ENCODE data around the gene TARS3.
"Not testable (repeated sequence)": the region's sequence is repeated elsewhere in the genome, so short reads cannot be mapped to it uniquely, and the experiment has no call there.

The TARS3 gene

GRCh38 chr15:101637919-101638318 is 86.4 kb downstream of the TARS3 start:
- no peak for DNase-seq (ENCODE audit: extremely low read depth, low read depth)
- TF ChIP-seq CTCF (IDR thresholded peaks at IDR 0.05; ENCODE audit: low read depth, low read length, missing control alignments): no peak
- no peak overlapping the region for H3K4me3 ChIP-seq (replicated peaks; ENCODE audit: low read depth, low read length)

GRCh38 chr15:101637516-101637915 is 86.8 kb downstream of the TARS3 start:
- no peak for TF ChIP-seq CTCF (IDR thresholded peaks at IDR 0.05; ENCODE audit: low read depth, low read length, missing control alignments)
- DNase-seq (ENCODE audit: extremely low read depth, low read depth): no peak
- H3K4me3 ChIP-seq (replicated peaks; ENCODE audit: low read depth, low read length): no peak overlapping the region

- no peak overlapping the region for H3K4me3 ChIP-seq (replicated peaks; ENCODE audit: low read depth, low read length)
- DNase-seq (ENCODE audit: extremely low read depth, low read depth): no peak
- TF ChIP-seq CTCF (IDR thresholded peaks at IDR 0.05; ENCODE audit: low read depth, low read length, missing control alignments): no peak
These were observed 87.2 kb downstream of the TARS3 start for GRCh38 chr15:101637038-101637437.

DNA sequence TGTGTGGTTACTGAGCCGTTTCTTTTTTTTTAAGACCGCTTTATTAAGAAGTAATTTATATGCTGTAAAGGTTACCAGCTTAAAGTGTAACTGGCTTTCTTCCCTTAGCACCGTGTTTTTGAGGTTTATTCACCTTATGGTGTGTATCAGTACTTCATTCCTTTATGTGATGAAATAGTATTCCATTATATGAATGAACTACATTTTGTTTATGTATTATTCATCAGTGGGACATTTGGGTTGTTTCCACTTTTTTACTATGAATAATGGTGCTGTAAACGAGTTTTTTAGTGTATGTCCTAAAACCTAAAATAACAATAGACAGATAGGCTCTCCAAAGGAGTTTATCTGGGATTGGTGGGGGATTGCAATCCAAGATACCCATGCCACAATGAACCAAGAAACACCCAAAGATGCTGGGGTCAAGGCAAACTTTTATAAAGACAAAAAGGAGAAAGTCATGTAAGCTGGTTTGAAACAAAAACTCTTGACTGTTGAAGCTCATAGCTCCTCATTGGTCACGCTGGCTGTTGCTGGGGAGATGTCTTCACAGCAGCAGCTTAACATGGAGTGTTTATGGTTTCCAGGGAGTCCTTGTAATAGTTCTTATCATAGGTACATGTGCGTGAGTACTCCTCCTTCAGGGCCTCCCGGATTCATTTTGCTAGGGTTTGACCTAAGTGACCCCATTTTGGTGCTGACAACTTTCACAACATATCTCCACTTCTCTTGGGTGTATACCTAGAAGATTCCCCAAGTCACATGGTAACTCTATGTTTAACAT is 88.1 kb downstream of the TARS3 start:
- H3K4me3 ChIP-seq (replicated peaks; ENCODE audit: low read depth, low read length): no peak overlapping the region
- no peak for TF ChIP-seq CTCF (IDR thresholded peaks at IDR 0.05; ENCODE audit: low read depth, low read length, missing control alignments)
- no peak for DNase-seq (ENCODE audit: extremely low read depth, low read depth)

GRCh38 chr15:101633356-101633755 is 90.9 kb downstream of the TARS3 start:
- no peak for DNase-seq (ENCODE audit: extremely low read depth, low read depth)
- H3K4me3 ChIP-seq (replicated peaks; ENCODE audit: low read depth, low read length): no peak overlapping the region
- TF ChIP-seq CTCF (IDR thresholded peaks at IDR 0.05; ENCODE audit: low read depth, low read length, missing control alignments): no peak

- H3K4me3 ChIP-seq (replicated peaks; ENCODE audit: low read depth, low read length); DNase-seq (ENCODE audit: extremely low read depth, low read depth): not testable (repeated sequence)
These were observed 97.5 kb downstream of the TARS3 start for GRCh38 chr15:101626729-101627128.

DNA sequence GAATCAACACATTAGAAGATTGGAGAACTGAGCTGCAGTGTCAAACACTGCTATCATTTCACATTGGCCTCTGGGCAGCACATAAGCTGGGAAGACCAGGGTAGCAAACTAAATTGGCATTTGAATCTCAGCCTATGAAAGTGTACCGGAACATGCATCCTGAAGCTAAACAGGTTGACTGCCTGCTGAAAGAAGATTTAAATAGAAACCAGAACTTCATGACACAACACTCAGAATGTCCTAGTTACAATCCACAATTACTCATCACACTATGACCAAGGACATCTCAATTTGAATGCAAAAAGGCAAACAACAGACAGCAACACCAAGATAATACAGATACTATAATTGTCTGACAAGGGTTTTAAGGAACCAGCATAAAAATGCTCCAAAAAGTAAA is 98.3 kb downstream of the TARS3 start:
- DNase-seq (ENCODE audit: extremely low read depth, low read depth): no peak
- TF ChIP-seq CTCF (IDR thresholded peaks at IDR 0.05; ENCODE audit: low read depth, low read length, missing control alignments): no peak
- no peak overlapping the region for H3K4me3 ChIP-seq (replicated peaks; ENCODE audit: low read depth, low read length)
